ENCODE data around the gene ATAD3C.

DNA sequence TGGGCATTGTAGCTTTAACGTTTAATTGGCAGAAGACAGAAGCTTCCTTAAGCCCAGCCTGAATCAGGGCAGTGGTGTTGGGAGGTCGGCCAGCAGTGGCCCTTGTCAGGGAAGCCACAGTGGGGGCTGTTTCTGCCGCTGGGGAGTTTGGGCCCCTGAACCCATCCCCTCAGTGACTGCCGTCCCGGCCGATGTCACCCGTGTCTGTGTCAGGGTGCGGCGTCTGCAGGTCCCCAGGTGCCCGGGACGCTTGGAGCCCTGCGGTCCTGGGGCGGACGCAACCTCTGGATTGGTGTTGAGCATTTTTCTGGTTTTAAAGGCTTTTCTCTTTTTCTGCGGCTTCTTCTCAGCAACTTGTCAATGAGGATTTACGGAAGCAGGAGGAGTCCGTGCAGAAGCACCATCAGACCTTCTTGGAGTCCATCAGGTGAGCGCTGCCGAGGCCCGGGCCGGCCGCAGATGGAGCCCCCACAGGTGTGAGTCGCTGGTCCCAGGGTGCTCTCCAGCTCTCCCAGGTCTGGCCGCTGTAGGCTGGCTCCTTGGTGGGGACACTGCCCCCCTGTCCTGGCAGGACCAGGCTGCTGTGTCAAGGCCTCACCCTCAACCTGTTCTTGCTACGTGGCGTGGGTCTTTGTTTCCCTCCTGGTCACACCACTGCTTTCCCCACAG, 2.3 kb downstream of the ATAD3C start:
- TF ChIP-seq POLR2A (IDR thresholded peaks at IDR 0.05; ENCODE audit: low read depth, low read length) (no peak), POLR2AphosphoS5 (IDR thresholded peaks at IDR 0.05; ENCODE audit: low read depth, low read length) (no peak), TAF1 (IDR thresholded peaks at IDR 0.05; ENCODE audit: borderline replicate concordance, low read depth, low read length) (no peak)

All from GM12892 (cell line).